Colonic mucosa (tissue), 4 donors: ENCODE results near the gene CXCL6. TPM values are rescaled to one million over a fixed set of nuclear protein-coding genes. Genes with fewer than 3 reads are reported as not detected.

Experiments used
- DNase-seq: peaks from one replicate; pipeline ENCODE4 v3.0.0-alpha.2; 2020
- H3K27ac ChIP-seq: fragments of 200-600 bp; one replicate; pipeline ENCODE4 v1.8.0; 2021
- H3K27me3 ChIP-seq: fragments of 200-600 bp; one replicate; pipeline ENCODE4 v1.8.0; 2021
- H3K36me3 ChIP-seq: fragments of 200-600 bp; one replicate; pipeline ENCODE4 v1.8.0; 2021
- H3K4me1 ChIP-seq: fragments of 200-600 bp; one replicate; pipeline ENCODE4 v1.8.0; 2021; ENCODE audit warnings: mild to moderate bottlenecking
- H3K4me3 ChIP-seq: fragments of 200-600 bp; one replicate; pipeline ENCODE4 v1.8.0; 2021
- H3K9ac ChIP-seq, 2 donors: one replicate each; pipeline ENCODE4 v1.7.0; 2013; ENCODE audit warnings: control low read depth in 2 of 2, low read depth in 2 of 2, low read length in 2 of 2
- H3K9me3 ChIP-seq: fragments of 200-600 bp; one replicate; pipeline ENCODE4 v1.8.0; 2021
- intact Hi-C: fragments of 100-400 bp; cut with DNase I; formaldehyde crosslinking; loops from one replicate; pipeline ENCODE4 v1.14.1; 2022
- total RNA-seq, 2 donors: library from RNA; stranded (reverse); fragmentation: NEBNext Ultra II Directional in 1 of 2; extraction: Animal tissue kit (Norgen Biotek cat#: 25700) in 1 of 2; gene quantifications; one replicate each; pipeline ENCODE4 v1.2.1, GENCODE V29; 2021
- TF ChIP-seq, protein P1 (sequence below): fragments of 200-600 bp; IDR thresholded peaks from one replicate; pipeline ENCODE4 v1.8.0; 2022; ENCODE audit warnings: antibody characterized with exemption, mild to moderate bottlenecking
- donor health status: healthy.
- donor health status: DM: no; HTN: no; CAD: no.
- donor health status: DM: no; HTN: no; CAD: no.

The CXCL6 gene
- total RNA-seq, result under 1 TPM; 0.32 to 0.42 TPM

- Histone ChIP-seq H3K36me3 (no peaks in the 10 kb centered on the region), H3K9me3 (no peaks in the 10 kb centered on the region), H3K27me3 (no peaks in the 10 kb centered on the region), H3K9ac (peak within 1 kb of the TSS in 1 of 2 donors; percentile 24), H3K4me3 (peak within 1 kb of the TSS; percentile 36), H3K27ac (no peak within 1 kb of the TSS), H3K4me1 (no peaks in the 10 kb centered on the region)
- intact Hi-C loops, result no loop called here
- TF ChIP-seq, protein P1, sequence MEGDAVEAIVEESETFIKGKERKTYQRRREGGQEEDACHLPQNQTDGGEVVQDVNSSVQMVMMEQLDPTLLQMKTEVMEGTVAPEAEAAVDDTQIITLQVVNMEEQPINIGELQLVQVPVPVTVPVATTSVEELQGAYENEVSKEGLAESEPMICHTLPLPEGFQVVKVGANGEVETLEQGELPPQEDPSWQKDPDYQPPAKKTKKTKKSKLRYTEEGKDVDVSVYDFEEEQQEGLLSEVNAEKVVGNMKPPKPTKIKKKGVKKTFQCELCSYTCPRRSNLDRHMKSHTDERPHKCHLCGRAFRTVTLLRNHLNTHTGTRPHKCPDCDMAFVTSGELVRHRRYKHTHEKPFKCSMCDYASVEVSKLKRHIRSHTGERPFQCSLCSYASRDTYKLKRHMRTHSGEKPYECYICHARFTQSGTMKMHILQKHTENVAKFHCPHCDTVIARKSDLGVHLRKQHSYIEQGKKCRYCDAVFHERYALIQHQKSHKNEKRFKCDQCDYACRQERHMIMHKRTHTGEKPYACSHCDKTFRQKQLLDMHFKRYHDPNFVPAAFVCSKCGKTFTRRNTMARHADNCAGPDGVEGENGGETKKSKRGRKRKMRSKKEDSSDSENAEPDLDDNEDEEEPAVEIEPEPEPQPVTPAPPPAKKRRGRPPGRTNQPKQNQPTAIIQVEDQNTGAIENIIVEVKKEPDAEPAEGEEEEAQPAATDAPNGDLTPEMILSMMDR, result no peak
- DNase-seq, result peak; percentile 36
These were observed at the start of gene CXCL6 for GRCh38 chr4:73836373-73837279. Gene CXCL6 (plus strand): TSS chr4:73836678. CDS start chr4:73836751, 73 bp downstream.

GRCh38 chr4:73788411-73788810, 48.1 kb upstream of the CXCL6 start:
- H3K9me3 ChIP-seq, result no peaks in the 10 kb centered on the region
- DNase-seq, result no peak
- H3K4me3 ChIP-seq, result no peak overlapping the region
- intact Hi-C loops, result no loop called here
- H3K27me3 ChIP-seq, result no peaks in the 10 kb centered on the region
- H3K4me1 ChIP-seq, result no peaks in the 10 kb centered on the region
- H3K27ac ChIP-seq, result no peak overlapping the region
- H3K9ac ChIP-seq, result no peak overlapping the region
- TF ChIP-seq, protein P1, result no peak
- no peaks in the 10 kb centered on the region for H3K36me3 ChIP-seq

GRCh38 chr4:73798842-73799241, 37.6 kb upstream of the CXCL6 start:
- DNase-seq, result no peak
- no peak overlapping the region for H3K9ac ChIP-seq
- H3K4me3 ChIP-seq, result no peak overlapping the region
- H3K4me1 ChIP-seq, result no peaks in the 10 kb centered on the region
- H3K27ac ChIP-seq, result no peak overlapping the region
- no peaks in the 10 kb centered on the region for H3K27me3 ChIP-seq
- no peaks in the 10 kb centered on the region for H3K36me3 ChIP-seq
- intact Hi-C loops, result no loop called here
- no peaks in the 10 kb centered on the region for H3K9me3 ChIP-seq
- TF ChIP-seq, protein P1, result no peak

- no peaks in the 10 kb centered on the region for H3K27me3 ChIP-seq
- no peak for DNase-seq
- TF ChIP-seq, protein P1, result no peak
- H3K4me3 ChIP-seq, result no peak overlapping the region
- intact Hi-C loops, result no loop called here
- no peaks in the 10 kb centered on the region for H3K9me3 ChIP-seq
- no peak overlapping the region for H3K27ac ChIP-seq
- no peak overlapping the region for H3K9ac ChIP-seq
- no peaks in the 10 kb centered on the region for H3K4me1 ChIP-seq
- no peaks in the 10 kb centered on the region for H3K36me3 ChIP-seq
These were observed 36.3 kb upstream of the CXCL6 start for GRCh38 chr4:73800206-73800605.

GRCh38 chr4:73801692-73802091, 34.8 kb upstream of the CXCL6 start:
- no peaks in the 10 kb centered on the region for H3K9me3 ChIP-seq
- DNase-seq, result no peak
- H3K27me3 ChIP-seq, result no peaks in the 10 kb centered on the region
- TF ChIP-seq, protein P1, result no peak
- no peaks in the 10 kb centered on the region for H3K36me3 ChIP-seq
- H3K4me3 ChIP-seq, result no peak overlapping the region
- H3K27ac ChIP-seq, result no peak overlapping the region
- intact Hi-C loops, result no loop called here
- no peaks in the 10 kb centered on the region for H3K4me1 ChIP-seq
- no peak overlapping the region for H3K9ac ChIP-seq
